Inflammatory macrophage treated with lipopolysaccharide for 4 hours (primary cell): ENCODE results near the gene INPP5F.

Source experiments
- DNase-seq: peaks from one replicate; pipeline ENCODE4 v3.0.0-alpha.2; 2020

The INPP5F gene

DNA sequence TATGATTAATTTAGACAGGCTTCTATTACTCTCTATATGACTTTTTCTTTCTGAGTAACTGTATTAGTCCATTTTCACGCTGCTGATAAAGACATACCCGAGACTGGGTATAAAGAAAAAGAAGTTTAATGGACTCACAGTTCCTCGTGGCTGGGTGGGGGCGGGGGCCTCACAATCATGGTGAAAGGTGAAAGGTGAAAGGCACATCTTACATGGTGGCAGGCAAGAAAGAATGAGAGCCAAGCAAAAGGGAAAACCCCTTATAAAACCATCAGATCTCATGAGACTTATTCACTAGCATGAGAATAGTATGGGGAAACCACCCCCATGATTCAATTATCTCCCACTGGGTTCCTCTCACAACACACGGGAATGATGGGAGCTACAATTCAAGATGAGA is 18.5 kb upstream of the INPP5F start:
- peak; percentile 57 for DNase-seq

DNA sequence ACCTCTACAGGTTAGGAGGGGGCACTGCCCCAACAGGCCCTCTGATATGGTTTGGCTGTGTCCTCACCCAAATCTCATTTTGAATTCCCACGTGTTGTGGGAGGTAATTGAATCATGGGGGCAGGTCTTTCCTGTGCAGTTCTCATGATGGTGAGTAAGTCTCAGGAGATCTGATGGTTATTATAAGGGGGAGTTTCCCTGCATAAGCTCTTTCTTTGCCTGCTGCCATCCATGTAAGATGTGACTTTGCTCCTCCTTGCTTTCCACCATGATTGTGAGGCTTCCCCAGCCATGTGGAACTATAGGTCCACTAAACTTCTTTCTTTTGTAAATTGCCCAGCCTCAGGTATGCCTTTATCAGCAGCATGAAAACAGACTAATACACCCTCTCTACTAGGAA is 14.9 kb upstream of the INPP5F start:
- peak; percentile 38 for DNase-seq

DNA sequence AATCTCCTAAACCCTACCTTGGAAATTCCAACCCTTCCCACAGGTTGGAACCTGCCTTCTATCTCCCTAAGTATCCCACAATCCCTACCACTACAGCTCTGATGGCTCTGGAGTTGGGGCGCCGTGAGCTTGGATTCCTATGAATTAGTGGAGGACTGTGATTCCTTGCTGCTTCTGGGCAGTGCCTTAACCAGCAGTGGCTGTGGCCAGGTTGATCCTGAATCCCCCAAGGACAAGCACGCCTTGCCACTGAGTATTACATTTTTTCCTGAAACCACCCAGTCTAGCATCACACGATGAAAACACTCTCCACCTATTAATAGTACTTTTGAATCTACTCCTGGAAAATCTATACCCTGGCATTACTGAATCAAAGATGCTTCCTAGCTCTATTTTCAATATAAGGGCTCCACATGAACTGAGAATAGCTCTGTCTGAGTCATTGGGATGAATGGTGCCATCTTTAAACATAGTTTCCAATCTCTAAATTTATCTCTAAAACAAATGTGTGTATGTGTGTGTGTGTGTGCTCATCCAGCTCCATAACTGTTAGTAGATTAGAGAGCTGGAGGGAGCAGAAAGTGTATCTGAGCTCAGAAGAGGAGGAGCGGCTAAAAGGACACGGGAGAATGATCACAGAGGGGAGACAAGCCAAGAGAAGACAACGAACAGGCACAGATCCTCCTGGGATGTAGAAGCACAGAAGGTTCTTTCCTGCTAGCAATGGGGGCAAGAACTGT is 11.9 kb upstream of the INPP5F start:
- no peak for DNase-seq

DNA sequence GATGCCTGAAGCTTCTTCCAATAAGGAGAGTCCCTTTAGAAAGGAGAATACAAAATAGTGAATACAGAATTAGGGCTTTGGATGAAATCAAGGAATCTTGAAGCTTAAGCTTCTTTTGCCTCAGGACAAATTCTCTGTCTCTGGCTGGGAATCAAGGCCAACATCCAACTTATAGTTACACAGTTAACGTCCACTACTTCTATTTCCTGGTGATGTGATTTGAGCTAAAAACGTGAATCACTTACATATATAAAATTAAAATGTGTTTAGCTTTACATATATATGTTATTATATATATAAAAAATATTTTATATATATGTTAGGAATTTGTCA is 11.4 kb upstream of the INPP5F start:
- DNase-seq = no peak

DNA sequence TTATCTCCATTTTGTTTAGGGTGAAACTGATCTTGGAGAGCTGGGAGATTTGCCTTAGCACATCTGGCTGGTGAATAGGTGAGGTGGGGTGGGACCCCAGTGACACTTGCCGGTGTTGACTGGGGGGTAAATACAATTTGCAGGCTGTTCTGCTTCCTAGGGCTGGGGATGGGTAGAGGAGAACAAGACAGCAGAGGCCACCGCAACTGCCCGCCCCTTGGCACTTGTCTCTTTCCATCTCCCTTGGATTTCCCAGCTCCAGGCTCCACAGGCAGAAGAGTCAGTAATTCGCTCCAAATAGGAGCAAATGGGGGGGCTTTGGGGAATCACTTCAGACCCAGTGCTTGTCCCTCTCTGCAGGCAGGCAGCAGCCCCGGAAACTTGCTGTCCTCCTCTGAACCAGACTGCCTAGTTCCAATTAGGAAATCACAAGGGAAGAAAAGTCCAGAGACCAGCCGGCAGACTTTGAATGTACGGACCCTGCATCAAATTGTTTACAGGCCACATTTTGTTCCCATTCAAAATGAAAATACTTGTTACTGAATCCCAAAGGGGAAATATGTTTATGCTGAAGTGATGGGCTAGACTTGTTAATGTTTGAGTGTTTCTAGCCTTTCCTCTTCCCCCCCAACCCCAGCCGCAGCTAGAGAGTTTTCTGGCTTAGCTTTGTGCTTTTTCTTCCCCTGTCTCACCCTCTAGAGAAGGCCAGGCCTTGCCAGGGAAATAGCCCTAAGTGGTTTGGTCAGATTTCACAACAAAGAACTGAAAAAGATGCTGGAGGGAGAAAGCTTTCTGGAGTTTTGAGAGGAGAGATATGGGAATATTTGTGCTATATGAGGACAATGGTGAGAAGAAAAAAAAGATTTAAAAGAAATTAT is 10.0 kb upstream of the INPP5F start:
- DNase-seq = no peak

DNA sequence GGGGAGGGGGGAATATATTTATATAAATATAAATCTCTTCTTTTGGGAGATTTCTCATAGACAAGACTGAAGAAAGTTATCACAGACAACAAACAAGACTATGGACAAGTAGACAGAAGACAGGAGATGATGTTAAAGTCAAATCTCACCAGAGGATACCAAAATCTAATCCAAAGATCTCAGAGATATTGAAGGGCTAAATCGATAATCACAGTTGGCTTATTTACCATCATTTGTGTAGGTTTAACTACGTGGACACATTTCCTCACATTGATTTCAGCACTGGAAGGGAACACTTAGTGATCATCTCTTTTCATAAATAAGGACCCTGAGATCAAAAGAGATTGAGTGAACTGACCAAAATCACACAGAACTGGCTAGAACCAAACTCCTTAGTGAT is 2.7 kb upstream of the INPP5F start:
- DNase-seq = no peak

DNA sequence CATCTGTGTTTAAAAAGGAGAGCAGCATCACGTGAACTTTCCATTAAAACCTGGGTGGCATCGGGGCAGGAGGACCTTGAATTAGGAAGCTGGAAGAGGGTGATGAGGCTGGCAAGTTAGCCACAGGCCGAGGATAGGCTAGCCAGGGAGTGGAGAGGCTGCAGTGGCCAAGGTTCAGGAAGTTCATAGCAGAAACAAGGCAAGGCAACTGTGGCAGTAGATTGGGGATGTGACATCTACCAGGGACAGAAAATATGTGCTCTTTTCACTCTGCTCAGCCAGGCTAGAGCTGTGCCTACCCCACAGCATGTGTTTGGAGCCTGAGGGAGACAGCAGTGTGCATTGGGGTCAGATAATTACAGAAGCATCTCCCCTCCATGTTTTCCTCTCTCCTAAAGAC is 2.2 kb upstream of the INPP5F start:
- DNase-seq = peak; percentile 24

DNA sequence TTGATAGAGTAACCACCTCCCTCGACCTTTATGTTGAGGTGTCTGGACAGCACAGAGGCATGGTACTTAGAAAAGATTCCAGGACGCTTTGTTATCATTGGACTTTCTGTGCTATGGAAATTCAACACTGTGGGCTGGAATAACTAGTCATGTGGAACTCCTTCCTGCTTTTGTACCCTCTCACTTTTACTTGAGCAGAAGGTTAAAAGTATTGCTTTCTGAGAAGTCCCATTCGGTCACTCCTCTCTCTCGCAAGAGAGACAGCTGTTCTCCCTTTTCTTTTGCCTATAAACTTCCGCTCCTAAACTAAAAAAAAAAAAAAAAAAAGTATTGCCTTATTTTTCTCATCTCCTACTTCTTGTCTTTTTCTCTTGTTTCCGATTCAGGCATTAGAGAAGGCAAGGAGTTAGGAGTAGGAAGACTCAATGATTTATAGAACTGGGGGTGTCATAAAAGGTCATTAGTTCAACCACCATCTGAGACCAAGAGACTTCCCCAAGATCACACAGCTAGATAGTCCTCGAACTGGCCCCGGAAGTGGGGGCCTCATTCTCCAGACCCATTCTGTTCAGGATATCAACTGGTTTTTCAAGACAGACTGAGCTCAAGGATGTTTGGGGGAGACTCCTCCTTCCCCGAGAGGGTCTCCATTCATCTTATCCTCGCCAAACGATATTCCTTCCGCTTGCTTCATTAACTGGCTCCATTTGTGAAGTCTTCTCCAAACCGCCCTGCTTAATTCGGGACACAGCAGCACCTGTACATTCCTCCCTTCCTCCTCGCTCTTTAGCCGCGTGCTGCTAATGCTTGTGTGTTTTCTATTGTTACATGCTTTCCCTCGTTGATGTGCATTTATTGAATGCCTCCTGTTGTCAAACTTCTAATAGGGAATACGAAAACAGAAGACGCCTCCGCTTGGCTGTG is 995 bp upstream of the INPP5F start:
- DNase-seq = peak; percentile 80

DNA sequence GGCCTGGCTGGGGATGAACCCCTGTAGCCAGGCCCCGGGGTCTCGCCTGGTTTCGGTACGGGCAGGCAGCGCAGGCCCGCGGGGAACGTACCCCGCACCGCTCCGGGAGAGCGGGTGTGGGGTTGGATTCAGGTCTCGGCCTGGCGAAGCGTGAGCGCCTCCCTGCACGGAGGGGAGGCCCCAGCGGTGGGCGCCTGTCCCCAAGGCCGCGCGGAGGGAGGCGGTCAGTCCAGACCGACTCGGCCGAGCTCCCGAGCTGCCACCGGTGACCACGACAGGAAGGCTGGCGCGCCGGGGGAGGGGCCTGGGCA is 378 bp upstream of the INPP5F start:
- no peak for DNase-seq

DNA sequence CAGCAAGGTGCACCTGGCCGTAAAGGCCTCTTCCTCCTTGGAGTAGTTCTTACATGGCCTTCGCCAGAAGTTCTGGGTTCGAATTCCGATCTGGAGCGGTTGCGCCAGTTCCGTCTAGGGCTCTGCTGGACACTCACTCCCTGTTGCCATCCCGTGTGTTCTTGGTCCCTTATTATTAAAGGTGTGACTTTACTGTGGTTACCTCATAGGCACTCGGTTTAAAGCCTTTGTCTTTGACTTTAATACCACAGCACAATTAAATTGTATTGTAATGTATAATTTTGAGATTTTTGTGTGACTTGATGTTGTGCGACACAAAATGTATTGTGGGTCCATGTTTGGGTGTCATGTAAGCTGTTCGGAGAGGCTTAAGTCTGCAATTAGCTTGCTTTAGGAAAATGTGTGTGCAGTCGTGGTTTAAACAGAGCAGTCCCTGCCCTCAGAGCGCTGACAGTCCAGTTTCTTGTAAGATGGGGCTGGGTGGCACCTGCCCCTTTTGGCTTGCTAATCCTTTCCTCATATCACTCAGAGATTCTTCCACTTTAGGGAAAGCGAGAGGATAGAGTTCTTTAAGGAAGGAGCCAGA is 919 bp downstream of the INPP5F start:
- no peak for DNase-seq

DNA sequence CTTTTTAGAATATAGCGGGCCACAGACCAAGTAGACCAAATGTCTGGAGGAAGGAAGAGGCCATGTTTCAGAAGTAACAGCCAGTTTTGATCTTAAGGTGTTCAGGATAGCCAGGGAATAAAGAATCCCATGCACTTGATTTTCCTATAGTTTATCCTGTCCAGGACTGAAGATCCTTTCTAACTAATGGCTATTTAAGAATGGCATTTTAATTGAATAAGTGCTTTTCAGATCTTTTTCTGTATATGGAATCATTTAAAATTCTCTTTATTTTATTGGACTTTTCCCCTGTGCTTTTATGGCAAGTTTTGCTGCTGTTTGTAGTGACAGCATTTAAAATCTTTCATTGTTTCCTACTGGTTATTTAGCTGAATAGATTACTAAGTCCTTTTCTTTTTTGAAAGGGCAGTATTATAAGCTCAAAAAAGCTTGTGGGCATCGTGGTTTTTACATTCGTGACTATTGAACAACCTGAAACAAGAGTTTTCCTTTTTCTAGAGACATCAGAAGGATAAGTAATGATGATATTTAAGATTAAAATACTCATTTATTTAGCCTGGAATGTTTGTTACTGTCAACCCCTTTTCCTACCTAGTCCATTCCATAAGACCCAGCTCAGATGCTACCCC is 2.4 kb downstream of the INPP5F start:
- DNase-seq = no peak

DNA sequence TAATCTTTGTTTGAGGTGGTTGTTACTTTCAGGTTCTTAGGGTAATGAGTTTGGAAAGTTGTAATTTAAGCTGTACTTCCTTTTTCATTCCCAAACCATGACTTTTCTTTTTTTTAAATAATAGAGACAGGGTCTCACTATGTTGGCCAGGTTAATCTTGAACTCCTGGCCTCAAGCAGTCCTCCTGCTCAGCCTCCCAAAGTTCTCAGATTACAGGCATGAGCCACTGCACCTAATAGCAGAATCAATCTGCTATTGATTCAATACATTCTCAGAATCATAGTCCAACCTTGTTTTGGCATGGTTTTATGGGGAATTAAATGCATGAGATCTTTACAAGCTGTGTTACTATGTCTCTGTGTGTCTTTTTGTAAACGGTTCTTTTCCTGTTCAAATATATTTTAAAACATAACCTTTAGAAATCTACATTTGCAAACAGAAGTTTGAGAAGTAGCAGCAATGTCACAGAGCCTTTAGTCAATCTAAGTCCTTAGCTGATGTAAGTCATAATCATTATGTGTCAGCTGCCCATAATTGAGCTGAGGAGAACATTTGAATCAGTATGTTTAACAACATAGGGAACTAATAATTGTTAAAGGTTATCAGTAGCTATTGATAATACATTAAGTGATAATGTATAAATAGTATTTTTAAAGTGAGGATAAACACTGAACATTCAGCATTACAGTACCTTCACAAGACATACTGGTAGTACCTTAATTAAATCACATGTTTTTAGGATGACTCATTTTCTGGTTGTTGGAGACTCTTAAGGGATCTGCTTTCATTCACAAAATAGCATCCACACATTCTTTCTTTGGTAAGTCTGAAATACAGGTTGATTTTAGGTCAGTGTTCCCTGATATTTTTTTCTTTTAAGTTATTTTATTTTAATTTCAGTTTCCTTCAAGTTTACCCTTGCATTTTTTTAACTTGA is 8.8 kb downstream of the INPP5F start:
- DNase-seq = no peak

DNA sequence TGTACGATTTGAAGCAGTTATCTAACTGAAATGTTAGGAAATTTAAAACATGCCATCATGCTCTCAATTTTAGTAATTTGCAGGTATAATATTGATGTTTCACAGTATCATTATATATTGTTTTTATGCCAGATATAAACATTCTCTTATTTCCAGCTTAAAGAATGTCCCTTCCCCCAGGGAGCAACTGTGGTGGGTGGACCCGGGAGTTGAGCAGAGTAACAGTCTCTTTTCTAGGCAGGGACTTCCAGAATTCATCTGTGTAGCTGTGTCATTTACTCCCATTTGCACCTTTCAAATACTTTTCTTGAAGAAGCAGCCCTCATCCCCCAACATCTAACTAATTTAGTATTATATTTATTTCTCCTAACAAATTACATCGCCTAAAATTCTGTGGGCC is 9.6 kb downstream of the INPP5F start:
- DNase-seq = no peak

DNA sequence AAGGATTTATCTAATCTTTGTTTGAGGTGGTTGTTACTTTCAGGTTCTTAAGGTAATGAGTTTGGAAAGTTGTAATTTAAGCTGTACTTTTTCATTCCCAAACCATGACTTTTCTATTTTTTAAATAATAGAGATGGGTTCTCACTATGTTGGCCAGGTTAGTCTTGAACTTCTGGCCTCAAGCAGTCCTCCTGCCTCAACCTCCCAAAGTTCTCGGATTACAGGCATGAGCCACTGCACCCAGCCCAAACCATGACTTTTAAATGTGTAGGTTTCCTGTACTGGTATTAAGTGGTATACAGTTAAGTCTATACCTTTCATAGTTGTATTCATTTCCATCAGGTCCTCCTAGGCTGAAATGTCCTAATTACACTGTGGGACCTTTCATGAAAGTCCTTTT is 10.4 kb downstream of the INPP5F start:
- DNase-seq = no peak

DNA sequence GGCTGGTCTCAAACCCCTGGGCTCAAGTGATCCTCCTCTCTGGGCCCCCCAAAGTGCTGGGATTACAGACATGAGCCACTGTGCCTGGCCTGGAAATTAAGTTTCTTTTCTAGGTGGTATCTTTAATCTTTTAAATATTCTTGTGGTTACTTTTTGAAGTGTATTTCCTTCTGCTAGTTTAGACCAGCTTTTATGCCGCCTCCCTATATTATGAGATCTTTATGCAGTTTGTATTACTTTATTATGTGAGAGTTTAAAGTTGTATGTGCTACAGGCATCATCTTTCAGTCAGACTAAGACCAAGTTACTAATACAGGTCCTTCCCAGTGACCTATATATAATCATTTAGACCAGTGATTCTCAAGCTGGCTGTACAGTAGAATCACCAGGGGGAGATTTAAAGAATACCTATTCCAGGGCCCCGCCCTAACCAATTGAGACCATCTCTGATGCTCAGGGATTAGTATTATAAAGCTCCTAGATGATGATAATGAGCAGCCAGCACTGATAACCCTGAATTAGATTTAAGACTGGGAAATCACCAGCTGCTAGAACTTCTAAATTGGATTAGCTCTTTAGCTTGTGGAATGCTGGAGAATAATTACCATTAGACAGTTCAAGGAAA is 11.3 kb downstream of the INPP5F start:
- DNase-seq = no peak

DNA sequence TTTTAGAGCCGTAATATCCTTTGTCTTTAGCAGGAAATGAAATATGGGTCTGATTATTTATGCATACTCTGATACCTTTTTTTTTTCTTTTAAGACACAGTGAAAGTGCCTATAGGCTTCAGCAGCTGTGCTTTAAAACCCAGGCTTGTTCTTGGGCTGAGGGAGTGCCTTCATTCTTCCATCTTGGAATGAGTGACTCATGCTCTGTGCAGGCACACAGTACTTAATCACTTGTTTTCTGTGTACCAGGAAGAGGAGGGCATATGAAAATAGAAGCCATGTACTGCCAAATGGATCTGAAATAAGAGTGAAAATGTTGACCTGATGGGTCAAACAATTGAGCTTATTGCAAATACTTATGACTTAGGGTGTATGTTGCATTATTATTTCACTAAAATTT is 12.0 kb downstream of the INPP5F start:
- DNase-seq = peak; percentile 36

DNA sequence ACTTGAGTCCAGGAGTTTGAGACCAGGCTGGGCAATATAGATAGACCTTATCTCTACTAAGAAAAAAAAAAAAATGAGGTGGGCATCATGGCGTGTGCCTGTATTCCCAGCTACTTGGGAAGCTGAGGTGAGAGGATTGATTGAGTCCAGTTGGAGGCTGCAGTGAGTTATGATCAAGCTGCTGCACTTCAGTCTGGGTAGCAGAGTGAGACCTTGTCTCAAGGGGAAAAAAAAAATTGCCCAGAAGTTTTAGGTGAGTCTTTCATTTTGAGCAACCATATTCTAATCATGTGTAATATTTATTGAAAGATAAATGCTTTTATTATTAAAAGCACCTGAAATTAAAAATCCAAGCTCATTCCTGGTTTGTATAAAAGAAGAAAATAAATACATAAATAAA is 13.1 kb downstream of the INPP5F start:
- no peak for DNase-seq

DNA sequence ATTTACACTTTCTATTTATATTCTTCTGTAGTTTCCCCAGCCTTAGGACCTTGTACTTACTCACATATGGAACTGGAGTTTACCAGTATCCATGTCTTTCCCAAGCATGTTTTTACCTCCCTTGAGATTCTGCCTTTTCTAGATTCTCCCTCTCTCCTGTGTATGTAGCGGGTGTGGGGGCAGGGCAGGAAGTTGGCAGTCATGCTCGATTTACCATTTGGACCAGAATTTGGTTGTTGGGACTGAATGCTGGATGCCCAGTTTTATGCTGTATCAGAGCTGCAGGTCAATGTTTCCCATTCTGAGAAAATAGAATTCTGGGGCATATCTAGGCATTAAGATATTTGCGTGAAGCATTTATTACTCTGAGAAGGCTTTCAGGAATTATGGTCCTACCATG is 14.2 kb downstream of the INPP5F start:
- no peak for DNase-seq

DNA sequence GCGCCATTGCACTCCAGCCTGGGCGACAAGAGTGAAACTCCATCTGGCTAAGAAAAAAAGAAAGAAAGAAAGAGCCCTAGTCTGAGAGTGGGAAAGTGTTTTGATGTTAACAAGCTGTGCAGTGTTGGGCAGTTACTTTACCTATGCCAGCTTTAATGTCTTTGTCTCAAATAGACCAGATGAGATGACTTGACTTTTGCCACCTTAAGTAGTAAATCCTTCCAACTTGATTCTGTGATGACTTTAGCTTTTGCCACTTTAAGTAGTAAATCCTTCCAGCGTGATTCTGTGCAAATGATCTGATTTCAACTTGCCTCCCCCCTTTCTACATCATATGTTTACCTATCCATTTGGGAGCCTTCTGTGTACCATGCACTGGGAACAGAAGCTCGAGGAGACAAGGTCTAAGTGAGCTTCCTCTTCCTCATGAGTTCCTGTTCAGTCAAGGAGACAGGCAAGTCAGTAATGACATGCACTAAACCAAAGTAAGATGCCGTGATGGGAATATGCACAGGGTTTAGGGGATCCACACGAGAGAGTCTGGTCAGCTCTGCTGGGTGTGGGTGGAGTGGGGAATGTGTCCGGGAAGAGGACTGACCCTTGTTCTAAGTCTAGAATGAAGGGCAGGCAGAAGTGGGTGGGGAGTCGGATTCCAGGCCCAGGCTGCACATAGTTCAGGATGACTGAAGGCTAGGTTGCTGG is 17.2 kb downstream of the INPP5F start:
- DNase-seq = peak; percentile 23

DNA sequence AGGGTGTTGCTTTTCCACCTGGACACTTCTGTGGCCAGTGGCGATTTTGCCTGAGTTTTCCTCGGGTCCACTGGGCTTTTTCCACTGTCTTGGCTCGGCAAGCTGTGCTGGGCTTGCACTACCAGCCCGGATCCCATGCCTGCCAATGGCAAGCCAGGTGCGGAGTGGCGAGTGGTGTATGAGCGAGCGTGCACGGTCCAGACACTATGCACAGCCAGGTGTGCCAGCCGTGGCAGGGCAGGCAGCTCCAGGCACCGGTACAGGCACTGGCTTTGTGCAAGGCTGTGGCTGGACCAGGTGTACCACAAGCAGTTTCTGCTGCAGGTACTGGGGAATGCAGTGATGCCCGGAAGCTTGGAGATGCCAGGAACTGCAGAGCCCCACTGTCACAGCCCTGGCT is 22.1 kb downstream of the INPP5F start:
- no peak for DNase-seq
